Astrocyte (in vitro differentiated cells and primary cell): ENCODE results near the gene LDB3. TPM values are rescaled to one million over a fixed set of nuclear protein-coding genes. Genes with fewer than 3 reads are reported as not detected.

Experiments
- DNase-seq: peaks from one replicate; pipeline ENCODE4 v3.0.0-alpha.2; 2010; ENCODE audit warnings: low read depth
- FAIRE-seq: peaks from 2 replicates; lab custom pipeline; 2011; peaks lifted over from hg19 to GRCh38; lab: Jason Lieb, UNC
- H2AFZ ChIP-seq: 2 replicates; pipeline ENCODE4 v1.6.0; 2012; ENCODE audit warnings: low read depth, low read length, inconsistent platforms
- H3K27ac ChIP-seq: 2 replicates; pipeline ENCODE4 v1.5.1; 2011; ENCODE audit warnings: low read depth, low read length, inconsistent platforms
- H3K27me3 ChIP-seq: 2 replicates; pipeline ENCODE4 v1.6.0; 2011; ENCODE audit warnings: low read length, inconsistent platforms; ENCODE audit not compliant: insufficient read depth
- H3K36me3 ChIP-seq: 2 replicates; pipeline ENCODE4 v1.5.1; 2011; ENCODE audit warnings: low read length, inconsistent platforms; ENCODE audit not compliant: insufficient read depth
- H3K4me1 ChIP-seq: 2 replicates; pipeline ENCODE4 v1.5.1; 2011; ENCODE audit warnings: low read length, inconsistent platforms; ENCODE audit not compliant: insufficient read depth
- H3K4me2 ChIP-seq: 2 replicates; pipeline ENCODE4 v1.6.0; 2012; ENCODE audit warnings: low read length, inconsistent platforms
- H3K4me3 ChIP-seq: 2 replicates; pipeline ENCODE4 v1.5.1; 2011; ENCODE audit warnings: low read depth, mild to moderate bottlenecking, low read length, inconsistent platforms; ENCODE audit not compliant: insufficient read depth
- H3K79me2 ChIP-seq: 2 replicates; pipeline ENCODE4 v1.6.0; 2012; ENCODE audit warnings: mild to moderate bottlenecking, low read length, inconsistent platforms; ENCODE audit not compliant: insufficient read depth
- H3K9ac ChIP-seq: 2 replicates; pipeline ENCODE4 v1.6.0; 2012; ENCODE audit warnings: mild to moderate bottlenecking, low read length, inconsistent platforms
- H3K9me3 ChIP-seq: 2 replicates; pipeline ENCODE4 v1.5.1; 2012; ENCODE audit warnings: low read depth, mild to moderate bottlenecking, low read length, inconsistent platforms; ENCODE audit not compliant: insufficient read depth
- H4K20me1 ChIP-seq: 2 replicates; pipeline ENCODE4 v1.6.0; 2012; ENCODE audit warnings: low read length, inconsistent platforms; ENCODE audit not compliant: insufficient read depth
- H3K27ac Mint-ChIP-seq: one replicate; pipeline ENCODE4 v1.8.0; 2021; ENCODE audit warnings: mild to moderate bottlenecking, mixed read lengths; ENCODE audit not compliant: unreplicated experiment
- H3K27me3 Mint-ChIP-seq: one replicate; pipeline ENCODE4 v1.8.0; 2021; ENCODE audit warnings: low read depth, mixed read lengths; ENCODE audit not compliant: unreplicated experiment
- H3K36me3 Mint-ChIP-seq: one replicate; pipeline ENCODE4 v1.8.0; 2021; ENCODE audit warnings: low read depth, mixed read lengths; ENCODE audit not compliant: unreplicated experiment
- H3K4me1 Mint-ChIP-seq: one replicate; pipeline ENCODE4 v1.8.0; 2021; ENCODE audit warnings: low read depth, mixed read lengths; ENCODE audit not compliant: unreplicated experiment
- H3K4me3 Mint-ChIP-seq: one replicate; pipeline ENCODE4 v1.8.0; 2021; ENCODE audit warnings: mild to moderate bottlenecking, moderate library complexity, mixed read lengths; ENCODE audit not compliant: unreplicated experiment
- H3K9me3 Mint-ChIP-seq: one replicate; pipeline ENCODE4 v1.8.0; 2021; ENCODE audit warnings: mild to moderate bottlenecking, mixed read lengths; ENCODE audit not compliant: unreplicated experiment
- CTCF ChIP-seq: IDR thresholded peaks from 2 replicates; pipeline ENCODE4 v1.5.1; 2011; ENCODE audit warnings: low read depth, mild to moderate bottlenecking, inconsistent platforms, low read length, moderate library complexity; ENCODE audit not compliant: insufficient read depth
- EZH2 ChIP-seq: IDR thresholded peaks from 2 replicates; pipeline ENCODE4 v1.6.1; 2012; ENCODE audit warnings: mild to moderate bottlenecking, low read length, inconsistent platforms; ENCODE audit not compliant: insufficient read depth
- total RNA-seq: library from RNA; stranded (reverse); gene quantifications from 2 replicates; pipeline ENCODE4 v1.2.1, GENCODE V29; 2021

LDB3 gene
- total RNA-seq, 1 donor from 2014 or later, result 3.5 TPM

- peaks cover 5% of the 10 kb centered on the region for H3K4me1 ChIP-seq
Observed at GRCh38 chr10:86673827-86674581, 5.7 kb downstream of the LDB3 start.

GRCh38 chr10:86674912-86675311 is 6.6 kb downstream of the LDB3 start:
- peaks cover 12% of the 10 kb centered on the region for H3K27me3 Mint-ChIP-seq
- no peak overlapping the region for H3K27ac Mint-ChIP-seq
- no peaks in the 10 kb centered on the region for H3K4me1 ChIP-seq
- H3K36me3 ChIP-seq, result no peaks in the 10 kb centered on the region
- H3K9me3 Mint-ChIP-seq, result no peaks in the 10 kb centered on the region
- H3K4me3 Mint-ChIP-seq, result no peak overlapping the region
- no peaks in the 10 kb centered on the region for H3K9me3 ChIP-seq
- H3K4me1 Mint-ChIP-seq, result peaks cover 20% of the 10 kb centered on the region
- no peak for FAIRE-seq
- no peak for TF ChIP-seq EZH2
- TF ChIP-seq CTCF, result no peak
- no peak overlapping the region for H3K9ac ChIP-seq
- H3K4me2 ChIP-seq, result no peak overlapping the region
- no peak overlapping the region for H2AFZ ChIP-seq
- H3K36me3 Mint-ChIP-seq, result no peaks in the 10 kb centered on the region
- no peaks in the 10 kb centered on the region for H3K79me2 ChIP-seq
- no peak overlapping the region for H3K27ac ChIP-seq
- no peaks in the 10 kb centered on the region for H4K20me1 ChIP-seq
- DNase-seq, result no peak
- H3K4me3 ChIP-seq, result no peak overlapping the region
- no peaks in the 10 kb centered on the region for H3K27me3 ChIP-seq

More at GRCh38 chr10:86673827-86674581, 5.7 kb downstream of the LDB3 start:
- Histone ChIP-seq H3K4me3 (no peak overlapping the region), H2AFZ (no peak overlapping the region), H3K79me2 (no peaks in the 10 kb centered on the region), H3K9ac (no peak overlapping the region), H3K27ac (no peak overlapping the region), H3K4me2 (no peak overlapping the region), H3K27me3 (no peaks in the 10 kb centered on the region), H3K9me3 (no peaks in the 10 kb centered on the region), H4K20me1 (no peaks in the 10 kb centered on the region), H3K36me3 (no peaks in the 10 kb centered on the region)
- Mint-ChIP-seq H3K4me1 (peaks cover 24% of the 10 kb centered on the region), H3K36me3 (no peaks in the 10 kb centered on the region), H3K4me3 (no peak overlapping the region), H3K27ac (no peak overlapping the region), H3K27me3 (peaks cover 8% of the 10 kb centered on the region), H3K9me3 (no peaks in the 10 kb centered on the region)
- no peak for FAIRE-seq
- no peak for DNase-seq
- TF ChIP-seq CTCF (no peak), EZH2 (no peak)

- H3K4me3 ChIP-seq, result no peak overlapping the region
- TF ChIP-seq EZH2 (no peak), CTCF (no peak)
Observed at GRCh38 chr10:86677374-86677773, 9.1 kb downstream of the LDB3 start.

More at GRCh38 chr10:86677374-86677773, 9.1 kb downstream of the LDB3 start:
- Mint-ChIP-seq H3K36me3 (peaks cover 6% of the 10 kb centered on the region), H3K27me3 (peaks cover 14% of the 10 kb centered on the region), H3K4me1 (peaks cover 16% of the 10 kb centered on the region), H3K9me3 (no peaks in the 10 kb centered on the region), H3K4me3 (no peak overlapping the region), H3K27ac (no peak overlapping the region)
- Histone ChIP-seq H3K27ac (no peak overlapping the region), H2AFZ (no peak overlapping the region), H3K27me3 (no peaks in the 10 kb centered on the region), H4K20me1 (no peaks in the 10 kb centered on the region), H3K9me3 (no peaks in the 10 kb centered on the region), H3K4me2 (no peak overlapping the region), H3K36me3 (no peaks in the 10 kb centered on the region), H3K9ac (no peak overlapping the region), H3K79me2 (no peaks in the 10 kb centered on the region), H3K4me1 (no peaks in the 10 kb centered on the region)
- no peak for DNase-seq
- no peak for FAIRE-seq
